IMR-90 (cell line): ENCODE measurements around the gene BEAN1.

Experiments used
- CEBPB ChIP-seq: IDR thresholded peaks from 2 replicates; pipeline ENCODE4 v1.6.1; 2012; ENCODE audit warnings: low read depth, low read length, improper control_type of control experiment
- NFE2L2 ChIP-seq: fragments of 150-350 bp; IDR thresholded peaks from 2 replicates; pipeline ENCODE4 v1.6.1; 2016; ENCODE audit warnings: low read depth, mild to moderate bottlenecking, low read length
- POLR2A ChIP-seq: IDR thresholded peaks from 2 replicates; pipeline ENCODE4 v1.6.1; 2012; ENCODE audit warnings: mild to moderate bottlenecking, low read depth, low read length
- TF ChIP-seq, protein P1 (sequence below): conservative IDR thresholded peaks from 2 replicates; pipeline ENCODE4 v1.5.1; 2012; ENCODE audit warnings: mild to moderate bottlenecking, low read depth, low read length, improper control_type of control experiment

DNA sequence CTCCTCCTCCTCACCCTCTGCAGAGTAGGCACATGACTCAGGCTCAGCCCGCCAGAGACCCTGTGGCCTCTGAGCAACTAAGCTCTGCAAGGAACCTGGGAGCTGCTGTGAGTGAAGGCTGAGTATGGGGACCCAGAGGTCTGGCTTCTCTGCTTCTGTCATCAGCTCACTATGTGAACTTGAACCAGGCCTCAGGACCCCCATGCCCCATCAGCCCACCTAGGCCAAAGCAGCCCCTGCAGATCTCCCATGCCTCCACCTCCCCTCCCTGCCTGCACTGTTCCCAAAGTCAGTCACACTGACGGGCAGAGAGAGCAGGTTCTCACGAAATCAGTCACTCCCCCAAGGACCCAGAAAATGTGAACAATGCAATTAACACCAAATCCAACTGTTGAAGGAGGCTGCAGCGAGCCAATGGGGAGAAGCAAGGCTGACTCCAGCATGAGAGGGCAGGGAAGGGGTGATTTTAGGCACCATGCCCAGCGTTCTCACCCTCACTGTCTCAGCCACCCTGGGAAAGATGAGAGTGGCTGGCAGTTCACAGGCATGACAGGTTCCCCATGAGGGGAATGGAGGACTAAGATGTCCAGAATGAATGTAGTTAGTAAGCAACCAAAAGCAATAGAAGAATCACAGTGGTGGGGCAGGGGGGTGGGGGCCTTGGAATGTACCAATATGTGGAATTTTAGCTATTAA is 60.6 kb downstream of the BEAN1 start:
- TF ChIP-seq CEBPB: no peak
- TF ChIP-seq NFE2L2: no peak
- no peak for TF ChIP-seq POLR2A
- TF ChIP-seq, protein P1, sequence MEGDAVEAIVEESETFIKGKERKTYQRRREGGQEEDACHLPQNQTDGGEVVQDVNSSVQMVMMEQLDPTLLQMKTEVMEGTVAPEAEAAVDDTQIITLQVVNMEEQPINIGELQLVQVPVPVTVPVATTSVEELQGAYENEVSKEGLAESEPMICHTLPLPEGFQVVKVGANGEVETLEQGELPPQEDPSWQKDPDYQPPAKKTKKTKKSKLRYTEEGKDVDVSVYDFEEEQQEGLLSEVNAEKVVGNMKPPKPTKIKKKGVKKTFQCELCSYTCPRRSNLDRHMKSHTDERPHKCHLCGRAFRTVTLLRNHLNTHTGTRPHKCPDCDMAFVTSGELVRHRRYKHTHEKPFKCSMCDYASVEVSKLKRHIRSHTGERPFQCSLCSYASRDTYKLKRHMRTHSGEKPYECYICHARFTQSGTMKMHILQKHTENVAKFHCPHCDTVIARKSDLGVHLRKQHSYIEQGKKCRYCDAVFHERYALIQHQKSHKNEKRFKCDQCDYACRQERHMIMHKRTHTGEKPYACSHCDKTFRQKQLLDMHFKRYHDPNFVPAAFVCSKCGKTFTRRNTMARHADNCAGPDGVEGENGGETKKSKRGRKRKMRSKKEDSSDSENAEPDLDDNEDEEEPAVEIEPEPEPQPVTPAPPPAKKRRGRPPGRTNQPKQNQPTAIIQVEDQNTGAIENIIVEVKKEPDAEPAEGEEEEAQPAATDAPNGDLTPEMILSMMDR: no peak
